HT-29 (cell line): ENCODE measurements around the gene KLHL42. TPM values are rescaled to one million over a fixed set of nuclear protein-coding genes. Genes with fewer than 3 reads are reported as not detected.
"Not testable (repeated sequence)": the region's sequence is repeated elsewhere in the genome, so short reads cannot be mapped to it uniquely, and the experiment has no call there.

Experiments
- DNase-seq: peaks from one replicate; pipeline ENCODE4 v3.0.0-alpha.2; 2015; ENCODE audit warnings: low spot score
- total RNA-seq: library from RNA; depleted of rRNA; stranded (reverse); fragments of >200 nt; shearing (Covaris generic); gene quantifications from 2 replicates; pipeline ENCODE4 v1.2.3, GENCODE V29; 2014; rRNA removed

Gene KLHL42, protein sequence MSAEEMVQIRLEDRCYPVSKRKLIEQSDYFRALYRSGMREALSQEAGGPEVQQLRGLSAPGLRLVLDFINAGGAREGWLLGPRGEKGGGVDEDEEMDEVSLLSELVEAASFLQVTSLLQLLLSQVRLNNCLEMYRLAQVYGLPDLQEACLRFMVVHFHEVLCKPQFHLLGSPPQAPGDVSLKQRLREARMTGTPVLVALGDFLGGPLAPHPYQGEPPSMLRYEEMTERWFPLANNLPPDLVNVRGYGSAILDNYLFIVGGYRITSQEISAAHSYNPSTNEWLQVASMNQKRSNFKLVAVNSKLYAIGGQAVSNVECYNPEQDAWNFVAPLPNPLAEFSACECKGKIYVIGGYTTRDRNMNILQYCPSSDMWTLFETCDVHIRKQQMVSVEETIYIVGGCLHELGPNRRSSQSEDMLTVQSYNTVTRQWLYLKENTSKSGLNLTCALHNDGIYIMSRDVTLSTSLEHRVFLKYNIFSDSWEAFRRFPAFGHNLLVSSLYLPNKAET
- total RNA-seq: 39.5 and 42.4 TPM in 2 replicates

- peak; percentile 76 for DNase-seq
Observed at GRCh38 chr12:27779920-27780611, at the start of gene KLHL42, which contains the start of gene MANSC4. KLHL42 (plus strand) TSS chr12:27780233; CDS start chr12:27780331, 98 bp downstream. MANSC4 (minus strand) TSS chr12:27780236; CDS start chr12:27771276, 8,960 bp downstream.

DNA sequence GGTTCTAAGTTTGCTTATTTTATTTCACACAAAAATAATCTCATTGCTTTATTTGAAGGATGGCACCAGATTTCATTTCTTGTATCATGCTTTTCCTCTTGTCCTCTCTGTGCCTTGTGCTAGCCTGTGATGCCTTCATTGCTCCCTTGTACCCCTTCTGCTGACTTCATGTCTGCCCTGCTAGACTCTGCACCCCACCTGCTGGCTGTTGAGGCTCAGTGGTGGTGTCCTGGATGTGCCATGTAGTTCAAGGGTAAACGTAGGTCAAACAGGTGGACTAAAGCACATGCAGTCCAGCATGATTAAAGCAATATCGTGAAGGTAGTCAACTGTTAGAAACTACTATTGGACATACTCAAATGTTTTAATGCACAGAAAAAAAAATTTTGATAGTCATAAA is 47.8 kb upstream of the KLHL42 start:
- peak; percentile 26 for DNase-seq

- DNase-seq: peak; percentile 63
Observed at GRCh38 chr12:27733052-27733656, 46.9 kb upstream of the KLHL42 start.

- DNase-seq: no peak
Observed at GRCh38 chr12:27733791-27734190, 46.2 kb upstream of the KLHL42 start.

DNA sequence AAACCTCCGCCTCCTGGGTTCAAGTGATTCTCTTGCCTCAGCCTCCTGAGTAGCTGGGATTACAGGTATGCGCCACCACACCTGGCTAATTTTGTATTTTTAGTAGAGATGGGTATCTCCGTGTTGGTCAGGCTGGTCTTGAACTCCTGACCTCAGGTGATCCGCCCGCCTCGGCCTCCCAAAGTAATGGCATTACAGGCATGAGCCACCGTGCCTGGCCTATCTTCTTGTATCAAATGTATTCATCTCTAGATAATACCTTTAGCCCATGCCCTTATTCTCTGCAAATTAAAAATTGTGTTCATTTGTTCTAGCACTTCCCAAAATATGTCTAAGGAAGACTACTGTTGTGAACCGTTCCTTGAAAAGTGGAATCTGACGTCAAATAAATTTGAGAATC is 45.7 kb upstream of the KLHL42 start:
- DNase-seq: not testable (repeated sequence)

- DNase-seq: no peak
Observed at GRCh38 chr12:27743601-27744000, 36.4 kb upstream of the KLHL42 start.

DNA sequence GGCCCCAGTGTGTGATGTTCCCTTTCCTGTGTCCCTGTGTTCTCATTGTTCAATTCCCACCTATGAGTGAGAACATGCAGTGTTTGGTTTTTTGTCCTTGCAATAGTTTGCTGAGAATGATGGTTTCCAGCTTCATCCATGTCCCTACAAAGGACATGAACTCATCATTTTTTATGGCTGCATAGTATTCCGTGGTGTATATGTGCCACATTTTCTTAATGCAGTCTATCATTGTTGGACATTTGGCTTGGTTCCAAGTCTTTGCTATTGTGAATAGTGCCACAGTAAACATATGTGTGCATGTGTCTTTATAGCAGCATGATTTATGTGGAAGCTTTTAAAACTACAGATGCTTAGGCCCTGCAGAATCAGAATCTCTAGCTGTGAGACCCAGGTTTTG is 34.3 kb upstream of the KLHL42 start:
- not testable (repeated sequence) for DNase-seq

- no peak for DNase-seq
Observed at GRCh38 chr12:27747111-27747820, 32.8 kb upstream of the KLHL42 start.

- DNase-seq: peak; percentile 61
Observed at GRCh38 chr12:27751386-27752047, 28.5 kb upstream of the KLHL42 start.

- DNase-seq: no peak
Observed at GRCh38 chr12:27754795-27755194, 25.2 kb upstream of the KLHL42 start.

DNA sequence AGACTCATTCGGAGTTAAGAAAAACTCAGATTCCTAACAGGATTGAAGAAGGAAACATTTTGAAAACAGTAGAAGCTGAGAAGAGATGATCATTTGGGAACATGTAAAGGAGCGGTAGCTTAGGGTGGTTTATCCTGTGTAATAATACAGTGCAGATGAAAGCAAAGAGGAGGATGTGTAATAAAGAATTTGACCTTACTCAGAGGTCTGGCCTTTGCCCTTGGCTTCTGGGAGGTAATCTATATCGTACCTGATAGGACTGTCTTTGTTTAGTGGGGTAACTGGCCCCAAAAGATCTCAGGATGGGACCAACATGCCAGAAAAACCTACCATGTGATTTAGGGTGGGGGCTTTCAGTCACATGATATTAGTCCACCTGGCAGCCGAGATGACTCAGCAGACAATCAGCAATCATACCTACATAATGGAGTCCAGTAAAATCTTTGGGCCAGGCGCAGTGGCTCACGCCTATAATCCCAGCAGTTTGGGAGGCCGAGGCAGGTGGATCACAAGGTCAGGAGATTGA is 23.3 kb upstream of the KLHL42 start:
- no peak for DNase-seq

DNA sequence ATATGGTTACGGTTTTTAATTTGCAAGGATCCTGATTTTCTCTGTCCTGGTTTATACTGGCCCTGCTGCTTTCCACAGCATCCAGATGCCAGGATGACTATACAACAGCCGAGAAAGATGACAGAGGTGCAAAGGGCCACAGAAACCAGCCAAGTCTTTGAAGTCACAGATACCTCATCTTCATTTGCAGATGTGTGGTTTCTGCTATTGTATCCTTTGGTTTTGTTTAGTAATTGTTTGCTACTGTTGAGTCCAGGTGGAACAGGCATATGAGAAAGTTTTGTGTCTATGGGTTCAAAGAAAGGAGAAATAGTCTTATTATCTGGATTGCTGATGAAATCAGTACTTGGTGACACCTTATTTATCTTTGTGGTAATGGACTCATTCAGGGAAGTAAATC is 17.3 kb upstream of the KLHL42 start:
- DNase-seq: no peak

DNA sequence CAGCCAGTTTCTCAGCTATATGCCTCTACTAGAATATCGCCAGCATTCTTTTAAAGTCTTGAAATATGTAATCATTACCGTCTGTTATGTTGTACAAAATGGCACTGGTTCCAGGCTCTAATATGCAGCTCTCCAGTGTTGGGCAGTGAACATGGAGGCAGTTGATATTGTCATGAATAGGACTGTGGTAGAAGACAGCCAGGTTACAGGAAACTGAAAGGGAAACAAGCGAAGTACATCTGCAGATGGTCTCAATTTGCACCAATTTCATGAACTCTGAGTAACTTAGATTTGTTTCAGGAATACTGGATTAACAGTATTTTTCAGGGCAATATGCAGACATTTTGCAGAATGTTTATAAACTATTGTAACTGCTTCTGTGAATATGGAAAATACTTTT is 13.4 kb upstream of the KLHL42 start:
- no peak for DNase-seq

DNA sequence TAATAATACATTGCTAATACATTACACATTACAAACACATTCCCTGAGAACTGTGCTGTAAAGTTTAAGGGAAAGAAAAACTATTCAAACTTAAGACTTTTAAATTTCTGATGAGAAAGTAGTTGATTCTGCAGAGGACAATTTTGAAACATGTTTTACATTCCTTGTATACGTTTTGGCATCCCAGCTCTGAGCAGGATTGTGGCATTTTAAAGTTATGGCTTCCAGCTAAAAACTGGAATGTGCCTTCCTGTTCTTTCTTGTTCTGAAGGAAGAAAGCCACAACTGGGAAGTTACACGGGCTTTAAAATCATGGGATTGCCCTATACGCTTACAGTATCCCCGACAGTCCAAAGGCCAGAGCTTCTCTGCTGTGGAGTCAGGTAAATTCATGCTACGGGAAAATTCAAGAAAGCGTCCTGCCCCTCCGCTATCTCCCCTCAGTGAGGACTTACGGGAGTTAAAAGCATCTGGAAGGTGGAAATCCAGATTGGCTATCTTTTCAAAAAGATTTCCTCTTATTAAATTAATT is 10.8 kb upstream of the KLHL42 start:
- DNase-seq: no peak

GRCh38 chr12:27771481-27772327 is 8.3 kb upstream of the KLHL42 start:
- no peak for DNase-seq

DNA sequence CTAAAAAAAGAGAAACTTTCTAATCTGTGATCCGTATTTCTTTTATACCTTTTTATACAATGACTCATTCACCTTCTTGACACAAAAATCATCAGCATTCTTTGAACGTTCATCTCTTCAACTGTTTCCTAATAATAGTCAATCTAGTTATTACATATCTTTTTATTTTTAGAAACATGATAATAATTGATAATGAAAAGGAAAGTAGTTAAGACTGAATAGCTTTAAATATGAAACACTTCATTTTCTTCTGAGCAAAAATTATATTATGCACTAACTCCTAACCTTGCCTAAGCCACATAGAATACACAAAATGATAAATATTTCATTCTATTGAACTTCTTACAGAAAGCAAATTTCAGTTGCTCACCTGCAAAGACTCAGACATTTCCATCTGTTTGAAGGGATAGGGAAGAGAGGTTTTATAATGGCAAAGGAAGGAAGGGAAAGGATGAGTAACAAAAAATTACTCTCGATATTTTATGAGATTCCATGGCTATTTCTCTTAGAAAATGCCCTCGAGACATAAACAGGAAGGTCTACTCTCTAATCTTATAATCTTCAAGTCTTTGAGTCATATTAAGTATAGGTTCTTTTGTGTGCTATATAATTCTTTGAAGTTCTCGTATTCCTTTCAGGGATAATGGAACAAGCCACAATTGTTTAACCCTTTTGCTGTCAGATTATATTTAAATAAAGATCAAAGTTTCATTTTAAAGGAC is 7.5 kb upstream of the KLHL42 start:
- DNase-seq: no peak

DNA sequence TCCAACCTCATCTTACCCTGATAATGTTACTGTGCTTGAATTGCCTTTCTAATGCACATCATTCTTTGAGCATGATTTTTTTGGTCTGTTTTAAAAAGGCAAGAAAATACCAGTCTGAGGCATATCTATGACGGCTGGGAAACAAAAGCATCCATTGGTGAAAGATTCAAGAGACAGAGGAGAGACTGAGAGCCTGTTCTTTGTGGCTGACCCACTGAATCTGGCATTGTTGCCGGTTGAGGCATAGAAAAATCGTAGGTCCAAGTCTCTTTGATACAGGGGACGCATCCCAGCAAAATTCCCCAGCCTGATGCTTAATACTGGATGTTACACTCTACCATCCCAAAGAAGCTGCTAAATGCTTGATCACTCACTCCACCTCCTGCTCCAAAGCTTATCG is 2.9 kb upstream of the KLHL42 start:
- DNase-seq: no peak

DNA sequence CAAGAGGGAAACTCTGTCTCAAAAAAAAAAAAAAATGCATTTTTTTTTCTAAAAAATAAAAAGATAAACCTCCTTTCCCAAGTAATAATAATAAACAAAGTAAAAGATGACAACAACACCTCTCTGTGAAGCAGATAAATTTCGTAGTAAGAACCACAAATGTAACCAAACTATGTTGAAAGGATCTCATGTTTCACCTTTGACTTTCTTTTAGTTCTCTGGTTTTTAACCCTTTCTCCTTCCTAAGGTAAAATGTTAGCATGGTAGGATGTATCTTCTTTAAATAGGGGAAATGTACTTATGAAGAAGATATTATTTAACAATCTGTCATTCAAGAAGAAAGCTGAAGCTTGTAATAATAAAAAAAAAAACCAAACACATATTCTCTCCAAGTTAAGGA is 1.8 kb upstream of the KLHL42 start:
- DNase-seq: no peak

GRCh38 chr12:27779416-27779919 is 565 bp upstream of the KLHL42 start:
- DNase-seq: peak; percentile 34
